Ishikawa (cell line): Measurements from ENCODE around the gene TET2.

Source experiments
- CEBPB ChIP-seq: IDR thresholded peaks from 2 replicates; pipeline ENCODE4 v1.6.1; 2012
- CREB1 ChIP-seq: IDR thresholded peaks from 2 replicates; pipeline ENCODE4 v1.6.1; 2012; ENCODE audit warnings: low read depth
- EGR1 ChIP-seq: IDR thresholded peaks from 2 replicates; pipeline ENCODE4 v1.6.1; 2012
- EP300 ChIP-seq: IDR thresholded peaks from 2 replicates; pipeline ENCODE4 v1.6.1; 2012; ENCODE audit warnings: borderline replicate concordance
- FOXM1 ChIP-seq: IDR thresholded peaks from 2 replicates; pipeline ENCODE4 v1.6.1; 2012; ENCODE audit warnings: low read depth, borderline replicate concordance
- MAX ChIP-seq: IDR thresholded peaks from 2 replicates; pipeline ENCODE4 v1.6.1; 2012
- NFIC ChIP-seq: IDR thresholded peaks from 2 replicates; pipeline ENCODE4 v1.6.1; 2012
- RAD21 ChIP-seq: IDR thresholded peaks from 2 replicates; pipeline ENCODE4 v1.6.1; 2012; ENCODE audit warnings: low read depth
- TAF1 ChIP-seq: IDR thresholded peaks from 2 replicates; pipeline ENCODE4 v1.6.1; 2012; ENCODE audit warnings: low read depth, mild to moderate bottlenecking
- TCF12 ChIP-seq: IDR thresholded peaks from 2 replicates; pipeline ENCODE4 v1.6.1; 2012; ENCODE audit warnings: low read depth
- TEAD4 ChIP-seq: IDR thresholded peaks from 2 replicates; pipeline ENCODE4 v1.6.1; 2012
- YY1 ChIP-seq: IDR thresholded peaks from 2 replicates; pipeline ENCODE4 v1.6.1; 2012; ENCODE audit warnings: low read depth
- ZBTB7A ChIP-seq: IDR thresholded peaks from 2 replicates; pipeline ENCODE4 v1.6.1; 2012; ENCODE audit warnings: low read depth
- TF ChIP-seq, protein P1 (sequence below): IDR thresholded peaks from 2 replicates; pipeline ENCODE4 v1.6.1; 2012
- TF ChIP-seq, protein P2 (sequence below): IDR thresholded peaks from 2 replicates; pipeline ENCODE4 v1.6.1; 2012; ENCODE audit warnings: low read depth, mild to moderate bottlenecking

The TET2 gene

GRCh38 chr4:105129286-105130040 is 17.2 kb upstream of the TET2 start:
- TF ChIP-seq, protein P1, sequence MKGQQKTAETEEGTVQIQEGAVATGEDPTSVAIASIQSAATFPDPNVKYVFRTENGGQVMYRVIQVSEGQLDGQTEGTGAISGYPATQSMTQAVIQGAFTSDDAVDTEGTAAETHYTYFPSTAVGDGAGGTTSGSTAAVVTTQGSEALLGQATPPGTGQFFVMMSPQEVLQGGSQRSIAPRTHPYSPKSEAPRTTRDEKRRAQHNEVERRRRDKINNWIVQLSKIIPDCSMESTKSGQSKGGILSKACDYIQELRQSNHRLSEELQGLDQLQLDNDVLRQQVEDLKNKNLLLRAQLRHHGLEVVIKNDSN = no peak
- TF ChIP-seq MAX (no peak), RAD21 (no peak), ZBTB7A (no peak), TCF12 (no peak), EP300 (no peak), NFIC (no peak), YY1 (no peak), CEBPB (no peak), FOXM1 (no peak), CREB1 (no peak), TEAD4 (no peak), EGR1 (no peak), TAF1 (no peak)
- TF ChIP-seq, protein P2, sequence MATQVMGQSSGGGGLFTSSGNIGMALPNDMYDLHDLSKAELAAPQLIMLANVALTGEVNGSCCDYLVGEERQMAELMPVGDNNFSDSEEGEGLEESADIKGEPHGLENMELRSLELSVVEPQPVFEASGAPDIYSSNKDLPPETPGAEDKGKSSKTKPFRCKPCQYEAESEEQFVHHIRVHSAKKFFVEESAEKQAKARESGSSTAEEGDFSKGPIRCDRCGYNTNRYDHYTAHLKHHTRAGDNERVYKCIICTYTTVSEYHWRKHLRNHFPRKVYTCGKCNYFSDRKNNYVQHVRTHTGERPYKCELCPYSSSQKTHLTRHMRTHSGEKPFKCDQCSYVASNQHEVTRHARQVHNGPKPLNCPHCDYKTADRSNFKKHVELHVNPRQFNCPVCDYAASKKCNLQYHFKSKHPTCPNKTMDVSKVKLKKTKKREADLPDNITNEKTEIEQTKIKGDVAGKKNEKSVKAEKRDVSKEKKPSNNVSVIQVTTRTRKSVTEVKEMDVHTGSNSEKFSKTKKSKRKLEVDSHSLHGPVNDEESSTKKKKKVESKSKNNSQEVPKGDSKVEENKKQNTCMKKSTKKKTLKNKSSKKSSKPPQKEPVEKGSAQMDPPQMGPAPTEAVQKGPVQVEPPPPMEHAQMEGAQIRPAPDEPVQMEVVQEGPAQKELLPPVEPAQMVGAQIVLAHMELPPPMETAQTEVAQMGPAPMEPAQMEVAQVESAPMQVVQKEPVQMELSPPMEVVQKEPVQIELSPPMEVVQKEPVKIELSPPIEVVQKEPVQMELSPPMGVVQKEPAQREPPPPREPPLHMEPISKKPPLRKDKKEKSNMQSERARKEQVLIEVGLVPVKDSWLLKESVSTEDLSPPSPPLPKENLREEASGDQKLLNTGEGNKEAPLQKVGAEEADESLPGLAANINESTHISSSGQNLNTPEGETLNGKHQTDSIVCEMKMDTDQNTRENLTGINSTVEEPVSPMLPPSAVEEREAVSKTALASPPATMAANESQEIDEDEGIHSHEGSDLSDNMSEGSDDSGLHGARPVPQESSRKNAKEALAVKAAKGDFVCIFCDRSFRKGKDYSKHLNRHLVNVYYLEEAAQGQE = no peak

DNA sequence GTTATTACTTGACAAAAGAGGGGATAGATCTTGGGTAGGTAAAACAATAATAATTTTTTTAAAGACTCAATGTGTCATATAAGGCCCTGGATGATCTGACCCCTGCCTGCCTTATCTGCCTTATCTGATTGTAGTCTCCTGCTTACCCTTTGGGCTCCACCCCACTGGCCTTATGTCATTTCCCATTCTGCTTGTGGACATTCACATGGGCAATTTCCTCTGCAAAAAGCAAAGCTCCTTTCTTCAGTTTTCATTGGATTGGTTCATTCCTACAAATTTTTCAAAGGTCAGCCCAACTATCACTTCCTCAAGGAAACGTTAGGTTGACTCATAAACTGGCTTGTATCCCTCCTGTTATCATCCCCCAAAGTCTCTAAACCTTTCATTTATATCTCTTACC is 15.7 kb upstream of the TET2 start:
- TF ChIP-seq, protein P2 = no peak
- no peak for TF ChIP-seq MAX
- no peak for TF ChIP-seq YY1
- no peak for TF ChIP-seq TCF12
- no peak for TF ChIP-seq NFIC
- TF ChIP-seq EP300 = no peak
- TF ChIP-seq RAD21 = no peak
- no peak for TF ChIP-seq CEBPB
- TF ChIP-seq FOXM1 = no peak

- TF ChIP-seq, protein P2 = no peak
- TF ChIP-seq TCF12 = no peak
- TF ChIP-seq TAF1 = no peak
- no peak for TF ChIP-seq EGR1
- TF ChIP-seq ZBTB7A = no peak
- no peak for TF ChIP-seq FOXM1
- no peak for TF ChIP-seq YY1
- no peak for TF ChIP-seq MAX
- TF ChIP-seq CEBPB = no peak
- TF ChIP-seq TEAD4 = no peak
- TF ChIP-seq, protein P1 = no peak
- no peak for TF ChIP-seq CREB1
These were observed 12.7 kb upstream of the TET2 start for GRCh38 chr4:105133976-105134375.

DNA sequence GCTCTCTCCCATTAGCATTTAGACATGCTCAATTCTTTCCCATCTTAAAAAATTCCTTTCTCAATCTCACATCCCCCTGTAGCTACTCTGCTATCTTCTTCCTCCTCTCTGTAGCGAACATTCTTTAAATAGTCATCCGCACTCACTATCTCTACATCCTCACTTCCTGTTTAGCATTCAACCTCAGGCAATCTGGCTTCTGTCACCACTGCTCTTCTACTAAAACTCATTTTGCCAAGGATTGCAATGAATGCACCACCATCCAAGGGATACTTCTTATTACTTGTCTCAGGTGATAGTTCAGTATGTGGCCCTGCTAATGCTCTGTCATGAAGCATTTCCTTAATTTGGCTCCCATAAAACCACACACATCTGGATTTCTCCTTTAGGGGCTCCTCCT is 10.9 kb upstream of the TET2 start:
- TF ChIP-seq, protein P1 = no peak
- TF ChIP-seq ZBTB7A (no peak), TAF1 (no peak), RAD21 (no peak), CEBPB (no peak), NFIC (no peak)
